PC-9 (cell line): ENCODE results near the gene CSTA.

Experiments
- CTCF ChIP-seq: fragments of 200-600 bp; sonication (generic); conservative IDR thresholded peaks from 2 replicates; pipeline ENCODE4 v1.6.1; 2017; ENCODE audit warnings: mixed run types, antibody characterized with exemption, mild to moderate bottlenecking, moderate library complexity
- EZH2 ChIP-seq: fragments of 200-600 bp; sonication (generic); IDR thresholded peaks from 2 replicates; pipeline ENCODE4 v1.8.0; 2017; ENCODE audit warnings: antibody characterized with exemption, low read depth

- TF ChIP-seq CTCF = no peak
- TF ChIP-seq EZH2 = no peak
Measured at GRCh38 chr3:122310361-122310760, 14.7 kb upstream of the CSTA start.
